Neural progenitor cell (in vitro differentiated cells): ENCODE data around the gene DEXI.

ENCODE experiments used
- CTCF ChIP-seq: fragments of 200-600 bp; sonication (generic); IDR thresholded peaks from 2 replicates; pipeline ENCODE4 v1.5.1; 2017; ENCODE audit warnings: antibody characterized with exemption, mild to moderate bottlenecking
- EZH2 ChIP-seq: fragments of 200-600 bp; sonication (generic); IDR thresholded peaks from 2 replicates; pipeline ENCODE4 v1.6.1; 2017; ENCODE audit warnings: antibody characterized with exemption, mild to moderate bottlenecking, moderate library complexity

GRCh38 chr16:10892782-10893318 is 49.4 kb downstream of the DEXI start:
- TF ChIP-seq CTCF (no peak), EZH2 (no peak)
